Mesodermal cell (in vitro differentiated cells): ENCODE data around the gene YAE1.
"Not testable (repeated sequence)": the region's sequence is repeated elsewhere in the genome, so short reads cannot be mapped to it uniquely, and the experiment has no call there.

Source experiments
- H3K27ac ChIP-seq: 2 replicates; pipeline ENCODE4 v1.7.0; 2013; ENCODE audit warnings: mild to moderate bottlenecking, low read depth, low read length, moderate library complexity; ENCODE audit not compliant: severe bottlenecking
- H3K36me3 ChIP-seq: 2 replicates; pipeline ENCODE4 v1.7.1; 2013; ENCODE audit warnings: mild to moderate bottlenecking, low read length, moderate library complexity; ENCODE audit not compliant: control insufficient read depth, insufficient read depth
- H3K4me1 ChIP-seq: one replicate; pipeline ENCODE4 v1.7.1; 2013; ENCODE audit warnings: mild to moderate bottlenecking, low read length; ENCODE audit not compliant: insufficient read depth, control insufficient read depth, poor library complexity, severe bottlenecking
- H3K4me3 ChIP-seq: 2 replicates; pipeline ENCODE4 v1.7.0; 2013; ENCODE audit warnings: low read length, control low read depth, mild to moderate bottlenecking; ENCODE audit not compliant: insufficient read depth, poor library complexity, severe bottlenecking; ENCODE audit errors: extremely low read depth
- H3K9me3 ChIP-seq: 2 replicates; pipeline ENCODE4 v1.7.1; 2013; ENCODE audit warnings: mild to moderate bottlenecking, low read length, moderate library complexity; ENCODE audit not compliant: control insufficient read depth
- WGBS, 2 experiments: methylation state at CpG; one replicate each; pipeline ENCODE4 v1.1.5; 2013; ENCODE audit warnings: missing lambda C conversion rate in 2 of 2; ENCODE audit not compliant: insufficient coverage in 2 of 2; 5-methylcytosine and 5-hydroxymethylcytosine counted together

The YAE1 gene

GRCh38 chr7:39532832-39533231, 33.4 kb upstream of the YAE1 start:
- no peaks in the 10 kb centered on the region for H3K4me1 ChIP-seq
- H3K27ac ChIP-seq: no peak overlapping the region
- no peak overlapping the region for H3K4me3 ChIP-seq
- 70 to 91% methylated on average over 1 to 3 of the region's 4 CpGs for WGBS, 2 experiments
- no peaks in the 10 kb centered on the region for H3K36me3 ChIP-seq
- H3K9me3 ChIP-seq: no peaks in the 10 kb centered on the region

- WGBS, 2 experiments: no CpG with 5 or more reads among the region's 1 CpG
- no peaks in the 10 kb centered on the region for H3K36me3 ChIP-seq
- H3K4me1 ChIP-seq: no peaks in the 10 kb centered on the region
- H3K9me3 ChIP-seq: no peaks in the 10 kb centered on the region
- H3K27ac ChIP-seq: no peak overlapping the region
- no peak overlapping the region for H3K4me3 ChIP-seq
These were observed 31.6 kb upstream of the YAE1 start for GRCh38 chr7:39534599-39534998.

- Histone ChIP-seq H3K27ac (no peak overlapping the region), H3K9me3 (no peaks in the 10 kb centered on the region), H3K4me3 (no peak overlapping the region), H3K36me3 (no peaks in the 10 kb centered on the region), H3K4me1 (no peaks in the 10 kb centered on the region)
These were observed 31.1 kb upstream of the YAE1 start for GRCh38 chr7:39535064-39535463.

- H3K4me1 ChIP-seq: no peaks in the 10 kb centered on the region
- no peak overlapping the region for H3K27ac ChIP-seq
- H3K4me3 ChIP-seq: no peak overlapping the region
- 100% methylated on average over 2 of the region's 3 CpGs for WGBS, 2 experiments
- no peaks in the 10 kb centered on the region for H3K36me3 ChIP-seq
- H3K9me3 ChIP-seq: no peaks in the 10 kb centered on the region
These were observed 30.5 kb upstream of the YAE1 start for GRCh38 chr7:39535720-39536119.

DNA sequence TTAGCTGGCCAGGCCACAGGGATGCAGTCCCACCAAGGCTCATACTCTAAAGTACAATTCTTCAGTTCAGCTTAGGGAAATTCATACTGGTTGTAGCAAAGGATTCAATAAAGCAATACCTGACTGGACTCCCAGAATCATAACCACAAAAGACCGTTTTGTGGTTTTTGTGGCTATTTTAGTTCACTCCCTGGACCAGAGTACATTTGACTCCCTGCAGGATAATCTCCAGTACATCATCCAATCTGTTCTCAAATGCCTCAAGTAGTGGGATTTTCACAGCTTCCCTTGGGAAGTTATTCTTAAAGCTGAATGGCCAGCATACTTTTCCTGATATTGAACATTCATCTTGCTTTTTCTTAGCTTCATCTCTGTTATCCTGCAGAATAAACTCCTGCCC, 29.3 kb upstream of the YAE1 start:
- no peaks in the 10 kb centered on the region for H3K36me3 ChIP-seq
- H3K27ac ChIP-seq: no peak overlapping the region
- WGBS, 2 experiments: 83% methylated on average over 1 of the region's 1 CpG; no CpG with 5 or more reads in 1 of the 2 experiments
- H3K9me3 ChIP-seq: no peaks in the 10 kb centered on the region
- H3K4me1 ChIP-seq: no peaks in the 10 kb centered on the region
- no peak overlapping the region for H3K4me3 ChIP-seq

- no peaks in the 10 kb centered on the region for H3K4me1 ChIP-seq
- no peaks in the 10 kb centered on the region for H3K9me3 ChIP-seq
- H3K27ac ChIP-seq: no peak overlapping the region
- 82 to 91% methylated on average over 4 of the region's 5 CpGs for WGBS, 2 experiments
- no peaks in the 10 kb centered on the region for H3K36me3 ChIP-seq
- H3K4me3 ChIP-seq: no peak overlapping the region
These were observed 26.4 kb upstream of the YAE1 start for GRCh38 chr7:39539816-39540215.

- Histone ChIP-seq H3K36me3 (no peaks in the 10 kb centered on the region), H3K9me3 (no peaks in the 10 kb centered on the region), H3K4me1 (no peaks in the 10 kb centered on the region), H3K4me3 (no peak overlapping the region), H3K27ac (no peak overlapping the region)
- 86 to 93% methylated on average over 7 of the region's 7 CpGs for WGBS, 2 experiments
These were observed 25.9 kb upstream of the YAE1 start for GRCh38 chr7:39540320-39540719.

GRCh38 chr7:39541511-39541910, 24.7 kb upstream of the YAE1 start:
- Histone ChIP-seq H3K4me3 (no peak overlapping the region), H3K9me3 (no peaks in the 10 kb centered on the region), H3K4me1 (no peaks in the 10 kb centered on the region), H3K27ac (no peak overlapping the region), H3K36me3 (no peaks in the 10 kb centered on the region)
- WGBS, 2 experiments: 75 to 100% methylated on average over 1 to 2 of the region's 3 CpGs

DNA sequence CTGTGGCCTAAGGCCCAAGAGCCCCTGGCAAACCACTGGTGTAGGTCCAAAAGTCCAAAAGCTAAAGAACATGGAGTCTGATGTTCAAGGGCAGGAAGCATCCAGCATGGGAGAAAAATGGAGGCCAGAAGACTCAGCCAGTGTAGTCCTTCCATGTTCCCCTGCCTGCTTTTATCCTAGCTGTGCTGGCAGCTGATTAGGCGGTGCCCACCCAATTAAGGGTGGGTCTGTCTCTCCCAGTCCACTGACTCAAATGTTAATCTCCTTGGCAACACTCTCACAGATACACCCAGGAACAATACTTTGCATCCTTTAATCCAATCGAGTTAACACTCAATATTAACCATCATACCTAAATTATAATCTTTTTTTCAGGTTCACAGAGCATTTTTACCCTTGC, 21.4 kb upstream of the YAE1 start:
- not testable (repeated sequence) for H3K4me3 ChIP-seq, H3K4me1 ChIP-seq, H3K27ac ChIP-seq, H3K36me3 ChIP-seq
- 75 to 93% methylated on average over 2 of the region's 2 CpGs for WGBS, 2 experiments
- H3K9me3 ChIP-seq: peaks cover 11% of the 10 kb centered on the region

DNA sequence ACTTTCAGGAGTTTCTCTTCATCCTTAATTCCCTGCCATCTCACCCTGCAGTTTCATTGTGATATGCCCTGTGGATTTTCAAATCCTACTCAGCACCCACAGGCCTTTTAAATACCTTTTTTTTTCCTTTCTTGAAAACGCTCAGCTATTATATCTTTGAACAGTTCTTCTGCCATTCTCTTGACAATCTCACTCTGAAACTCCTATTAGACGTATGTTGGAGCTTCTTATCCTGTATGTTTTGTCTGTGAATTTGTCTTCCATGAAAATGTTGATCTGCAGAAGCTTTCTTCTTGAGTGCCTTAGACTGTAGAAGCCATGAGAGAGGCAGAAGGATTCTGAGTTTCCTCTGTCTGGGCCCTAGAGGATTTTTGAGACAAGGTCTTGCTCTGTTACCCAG, 18.9 kb upstream of the YAE1 start:
- no peak overlapping the region for H3K4me3 ChIP-seq
- H3K27ac ChIP-seq: no peak overlapping the region
- no peaks in the 10 kb centered on the region for H3K4me1 ChIP-seq
- no peaks in the 10 kb centered on the region for H3K36me3 ChIP-seq
- WGBS, 2 experiments: 80% methylated on average over 1 of the region's 2 CpGs; no CpG with 5 or more reads in 1 of the 2 experiments
- peaks cover 11% of the 10 kb centered on the region for H3K9me3 ChIP-seq

DNA sequence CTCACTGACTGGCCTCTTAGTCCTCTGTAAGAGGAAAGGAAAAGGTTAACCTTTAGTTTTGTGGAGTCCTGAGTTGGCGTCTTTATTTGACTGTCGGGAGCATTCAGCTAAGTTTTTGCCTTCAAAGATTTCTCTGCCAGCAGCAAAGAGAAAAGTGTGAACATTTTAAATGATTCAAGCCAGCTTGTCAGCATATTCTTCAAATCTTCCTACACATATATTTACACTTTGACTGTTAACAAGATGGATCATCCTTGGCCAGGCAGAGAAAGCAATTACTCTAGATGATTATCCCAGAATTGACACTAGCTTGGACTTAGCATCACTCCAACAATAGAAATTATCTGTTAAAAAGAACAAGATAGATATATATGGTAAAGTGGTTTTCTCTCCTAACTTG, 15.8 kb upstream of the YAE1 start:
- Histone ChIP-seq H3K27ac (no peak overlapping the region), H3K4me1 (no peaks in the 10 kb centered on the region), H3K9me3 (peaks cover 11% of the 10 kb centered on the region), H3K4me3 (no peak overlapping the region), H3K36me3 (no peaks in the 10 kb centered on the region)
- whole genome bisulfite sequencing, 2 experiments: 83 to 100% methylated on average over 1 to 2 of the region's 2 CpGs

GRCh38 chr7:39553436-39553835, 12.8 kb upstream of the YAE1 start:
- Histone ChIP-seq H3K36me3 (no peaks in the 10 kb centered on the region), H3K27ac (no peak overlapping the region), H3K9me3 (no peaks in the 10 kb centered on the region), H3K4me3 (no peak overlapping the region), H3K4me1 (no peaks in the 10 kb centered on the region)
- WGBS, 2 experiments: 86 to 100% methylated on average over 1 of the region's 3 CpGs
